GM19240 (cell line): ENCODE data around the gene PEX16.
"Not testable (repeated sequence)": the region's sequence is repeated elsewhere in the genome, so short reads cannot be mapped to it uniquely, and the experiment has no call there.

ENCODE experiments used
- DNase-seq: peaks from one replicate; pipeline ENCODE4 v3.0.0; 2011; ENCODE audit warnings: low spot score; ENCODE audit not compliant: insufficient read length

PEX16 gene

DNA sequence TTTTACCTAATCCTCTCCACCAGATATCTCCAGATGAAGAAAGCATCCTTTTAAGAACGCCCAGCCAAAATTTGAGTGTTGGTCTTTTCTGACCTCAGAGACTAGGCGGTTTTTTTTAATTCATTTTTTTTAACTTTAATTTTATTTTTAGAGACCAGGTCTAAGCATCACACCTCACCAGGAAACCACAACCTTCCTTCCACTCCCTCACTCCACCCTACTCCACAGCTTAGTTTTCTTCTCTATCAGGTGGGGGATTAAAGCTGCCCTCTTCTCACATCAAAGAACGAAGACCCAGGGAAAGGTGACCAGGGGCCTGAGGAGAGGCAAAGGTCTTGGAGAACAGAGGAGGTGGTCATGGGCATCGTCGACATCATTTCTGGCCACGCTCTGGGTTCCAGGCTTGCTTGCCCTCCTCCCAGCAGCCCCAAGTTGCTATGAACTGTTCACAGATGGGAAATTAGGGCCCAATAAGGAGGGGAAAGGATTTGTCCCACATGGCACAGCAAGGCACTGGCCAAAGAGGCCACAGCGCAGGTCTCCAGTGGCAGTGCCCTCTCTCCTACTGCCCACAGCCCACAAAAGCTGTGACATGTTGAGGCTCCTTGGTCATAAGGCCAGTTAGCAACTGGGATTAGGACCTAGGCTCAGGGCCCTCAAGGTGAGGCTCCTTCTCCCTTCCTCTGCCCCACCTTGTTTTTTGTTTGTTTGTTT, 1.4 kb upstream of the PEX16 start:
- no peak for DNase-seq

- peak; percentile 88 for DNase-seq
Observed at GRCh38 chr11:45918331-45918941, 759 bp upstream of the PEX16 start.

- no peak for DNase-seq
Observed at GRCh38 chr11:45917286-45917622, 423 bp downstream of the PEX16 start.

GRCh38 chr11:45915446-45915845, 2.2 kb downstream of the PEX16 start:
- no peak for DNase-seq

- no peak for DNase-seq
Observed at GRCh38 chr11:45913942-45914635, 3.6 kb downstream of the PEX16 start.

DNA sequence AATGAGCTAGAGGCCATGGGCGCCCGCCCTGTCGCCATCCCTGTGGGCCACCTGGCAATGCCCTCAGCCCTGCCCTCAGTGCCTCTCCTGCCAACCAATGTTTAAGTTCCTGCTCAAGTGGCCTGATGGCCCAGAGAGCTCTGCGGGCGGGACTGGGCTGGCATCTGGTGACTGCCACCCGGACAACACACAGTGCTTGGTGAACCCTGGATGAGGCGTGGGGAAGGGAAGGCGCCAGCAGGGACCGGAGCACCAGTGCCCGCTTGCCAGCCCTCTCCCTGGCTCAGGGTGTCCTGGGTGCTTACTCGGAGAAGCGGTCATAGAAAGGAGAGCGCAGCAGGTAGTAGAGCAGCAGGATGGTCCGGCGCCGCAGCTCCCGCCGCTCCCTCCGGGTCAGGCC, 4.2 kb downstream of the PEX16 start:
- DNase-seq, result no peak

DNA sequence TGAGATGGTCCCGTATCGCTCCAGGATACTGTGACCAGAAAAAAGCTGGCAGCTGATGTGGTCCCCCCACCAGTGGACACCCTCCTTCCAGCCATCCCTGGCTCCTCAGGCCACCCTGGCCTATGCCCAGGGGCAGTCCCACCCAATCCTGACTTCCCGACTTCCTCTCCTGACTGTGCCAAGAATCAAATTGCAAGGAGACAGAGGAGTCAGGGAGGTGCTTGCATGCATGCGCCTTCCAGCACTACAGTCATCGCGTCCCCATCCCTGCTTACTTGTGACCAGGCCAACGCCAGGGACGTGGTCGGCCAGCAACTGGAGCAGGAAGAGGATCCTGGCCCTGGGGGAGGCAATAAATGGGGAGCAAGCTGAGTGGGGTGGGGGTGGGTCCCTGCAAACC, 7.1 kb downstream of the PEX16 start:
- no peak for DNase-seq

DNA sequence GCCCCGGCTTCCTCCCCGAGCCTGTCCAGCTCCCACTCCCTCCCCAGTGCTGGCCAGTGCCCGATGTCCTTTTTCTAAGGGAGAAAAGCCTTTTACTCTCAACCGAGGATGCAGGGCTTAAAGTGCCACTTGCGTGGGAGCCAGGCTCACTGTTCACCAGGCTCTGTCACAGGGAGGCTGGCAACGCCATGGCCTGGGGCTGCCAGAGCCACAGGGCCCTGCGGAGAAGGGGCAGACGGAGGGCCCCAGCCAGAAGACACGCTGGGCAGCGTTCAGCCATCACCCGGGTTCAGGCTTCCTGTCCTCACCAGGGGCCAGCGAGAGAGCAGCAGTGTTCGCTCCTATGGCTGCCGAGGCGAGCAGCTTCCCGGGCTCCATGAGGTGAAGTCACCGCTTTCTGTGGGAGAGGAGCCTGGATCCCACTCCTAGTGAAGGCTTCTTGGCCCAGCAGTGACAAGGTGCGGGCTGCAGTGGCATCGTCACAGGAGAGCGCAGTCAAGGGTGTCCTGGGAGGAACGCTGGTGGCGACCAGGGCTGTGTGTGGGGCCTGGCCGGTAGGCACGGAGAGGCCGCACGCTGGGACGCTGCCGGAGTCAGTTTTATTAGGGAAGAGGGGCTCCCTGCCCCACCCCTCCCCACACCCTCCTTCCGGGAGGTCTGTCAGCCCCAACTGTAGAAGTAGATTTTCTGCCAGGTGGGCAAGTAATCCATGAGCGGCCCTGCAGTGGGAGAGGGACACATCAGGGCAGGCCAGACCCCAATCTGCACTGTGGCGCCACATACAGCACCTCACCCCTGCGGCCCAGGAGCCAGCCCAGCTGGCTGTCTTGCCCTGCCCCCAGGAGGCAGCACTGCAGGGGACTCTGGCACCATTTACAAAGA, 7.8 kb downstream of the PEX16 start:
- DNase-seq, result no peak

DNA sequence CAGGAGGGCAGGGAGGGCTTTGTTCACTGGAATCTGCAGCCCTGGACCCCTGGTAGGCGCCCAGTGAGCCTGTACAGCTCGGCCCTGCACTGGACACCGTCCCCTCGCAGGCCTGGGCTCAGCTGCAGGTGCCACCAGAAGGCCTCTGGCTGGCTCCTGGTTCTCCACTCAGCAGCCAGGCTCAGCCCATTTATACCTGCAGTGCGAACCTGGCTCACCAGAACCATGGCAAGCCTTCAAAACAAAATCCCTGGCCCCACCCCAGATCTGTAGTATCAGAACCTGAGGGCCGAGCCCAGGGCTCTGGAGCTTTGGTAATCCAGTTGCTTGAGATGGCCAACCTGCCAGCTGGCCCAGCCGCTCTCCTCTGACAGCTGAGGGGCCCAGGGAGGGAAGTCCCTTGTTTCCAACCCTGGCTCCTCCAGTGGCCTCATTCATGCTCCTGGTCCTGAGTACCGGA, 9.7 kb downstream of the PEX16 start:
- DNase-seq, result no peak

DNA sequence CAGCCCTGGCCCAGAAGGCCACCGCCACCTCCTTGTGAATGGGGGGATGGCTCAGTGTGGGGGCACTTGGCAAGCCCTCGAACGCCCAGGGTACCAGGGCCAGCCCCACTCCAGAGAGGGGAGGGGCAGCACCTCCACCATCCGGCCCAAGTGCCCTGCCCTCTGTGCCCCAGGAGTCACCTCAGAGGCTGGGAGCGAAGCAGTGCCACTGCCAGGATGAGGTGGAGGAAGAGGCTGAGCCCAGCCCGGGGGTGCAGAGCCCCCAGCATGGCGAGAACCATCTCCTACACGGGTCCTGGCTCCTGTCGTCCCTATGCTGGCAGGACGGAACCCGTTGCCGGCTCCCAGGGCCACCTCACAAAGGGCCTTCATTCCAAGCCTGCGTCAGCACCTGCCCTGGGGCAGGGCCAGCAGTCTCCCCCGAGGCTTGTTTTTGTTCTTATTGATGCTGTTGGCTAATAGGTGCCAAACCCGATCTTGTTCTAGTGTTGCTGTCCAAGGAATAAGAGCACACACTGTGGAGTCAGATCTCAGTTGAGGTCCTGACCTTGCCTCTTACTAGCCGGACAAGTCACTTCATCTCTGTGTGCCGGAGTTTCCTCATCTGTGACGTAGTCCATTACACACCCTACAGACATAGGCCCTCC, 10.6 kb downstream of the PEX16 start, which contains the start of gene FREY1:
TSS of gene FREY1 (minus strand) at position 307 of the 647 bp plus-strand sequence. CDS start at position 281, 26 bp downstream.
- DNase-seq, result no peak

GRCh38 chr11:45906096-45906682, 11.5 kb downstream of the PEX16 start:
- DNase-seq, result no peak

DNA sequence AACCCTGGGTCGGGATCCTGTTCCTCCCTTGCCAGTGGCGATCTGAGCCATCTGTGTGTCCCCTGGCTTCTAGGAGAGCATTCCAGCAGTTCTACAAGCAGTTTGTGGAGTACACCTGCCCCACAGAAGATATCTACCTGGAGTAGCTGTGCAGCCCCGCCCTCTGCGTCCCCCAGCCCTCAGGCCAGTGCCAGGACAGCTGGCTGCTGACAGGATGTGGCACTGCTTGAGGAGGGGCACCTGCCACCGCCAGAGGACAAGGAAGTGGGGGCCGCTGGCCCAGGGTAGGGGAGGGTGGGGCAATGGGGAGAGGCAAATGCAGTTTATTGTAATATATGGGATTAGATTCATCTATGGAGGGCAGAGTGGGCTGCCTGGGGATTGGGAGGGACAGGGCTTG, 12.1 kb downstream of the PEX16 start:
- not testable (repeated sequence) for DNase-seq

DNA sequence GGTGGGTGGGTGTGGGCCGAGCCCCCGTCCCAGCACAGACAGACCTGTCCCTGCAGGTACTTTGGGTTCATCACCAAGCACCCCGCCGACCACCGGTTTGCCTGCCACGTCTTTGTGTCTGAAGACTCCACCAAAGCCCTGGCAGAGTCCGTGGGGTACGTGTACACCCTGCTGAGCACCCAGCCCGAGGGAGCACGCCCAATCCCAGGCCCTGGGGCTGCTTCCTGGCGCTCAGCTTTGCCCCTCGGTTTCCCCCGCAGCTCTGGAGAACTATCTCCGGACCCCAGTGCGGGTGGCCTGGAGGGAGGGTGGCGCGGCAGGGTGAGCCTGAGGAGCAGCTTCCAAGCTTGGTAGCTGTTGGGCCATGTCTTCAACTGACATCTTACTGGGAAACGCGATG, 12.6 kb downstream of the PEX16 start:
- DNase-seq, result no peak

DNA sequence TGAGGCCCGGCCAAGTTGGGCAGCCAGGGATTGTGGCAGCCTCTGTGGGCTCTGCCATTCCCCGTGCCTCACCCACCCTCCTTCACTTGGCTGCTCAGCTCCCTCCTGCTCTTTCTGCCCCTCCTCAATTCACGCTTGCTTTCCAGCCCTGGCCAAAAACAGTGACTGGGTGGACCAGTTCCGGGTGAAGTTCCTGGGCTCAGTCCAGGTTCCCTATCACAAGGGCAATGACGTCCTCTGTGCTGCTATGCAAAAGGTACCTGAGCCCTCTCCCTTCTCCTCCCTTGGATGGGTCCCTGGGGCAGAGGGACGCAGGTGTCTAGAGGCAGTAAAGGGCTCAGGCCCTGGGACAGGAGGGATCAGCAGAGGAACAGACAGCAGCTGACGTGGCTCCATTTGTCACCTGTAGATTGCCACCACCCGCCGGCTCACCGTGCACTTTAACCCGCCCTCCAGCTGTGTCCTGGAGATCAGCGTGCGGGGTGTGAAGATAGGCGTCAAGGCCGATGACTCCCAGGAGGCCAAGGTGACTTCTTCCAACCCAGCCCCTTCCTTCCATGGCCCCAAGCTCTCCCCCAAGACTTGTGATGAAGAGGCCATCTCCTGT, 13.3 kb downstream of the PEX16 start:
- no peak for DNase-seq

- DNase-seq, result no peak
Observed at GRCh38 chr11:45902452-45903380, 15.0 kb downstream of the PEX16 start.

GRCh38 chr11:45901626-45902025, 16.1 kb downstream of the PEX16 start:
- no peak for DNase-seq

DNA sequence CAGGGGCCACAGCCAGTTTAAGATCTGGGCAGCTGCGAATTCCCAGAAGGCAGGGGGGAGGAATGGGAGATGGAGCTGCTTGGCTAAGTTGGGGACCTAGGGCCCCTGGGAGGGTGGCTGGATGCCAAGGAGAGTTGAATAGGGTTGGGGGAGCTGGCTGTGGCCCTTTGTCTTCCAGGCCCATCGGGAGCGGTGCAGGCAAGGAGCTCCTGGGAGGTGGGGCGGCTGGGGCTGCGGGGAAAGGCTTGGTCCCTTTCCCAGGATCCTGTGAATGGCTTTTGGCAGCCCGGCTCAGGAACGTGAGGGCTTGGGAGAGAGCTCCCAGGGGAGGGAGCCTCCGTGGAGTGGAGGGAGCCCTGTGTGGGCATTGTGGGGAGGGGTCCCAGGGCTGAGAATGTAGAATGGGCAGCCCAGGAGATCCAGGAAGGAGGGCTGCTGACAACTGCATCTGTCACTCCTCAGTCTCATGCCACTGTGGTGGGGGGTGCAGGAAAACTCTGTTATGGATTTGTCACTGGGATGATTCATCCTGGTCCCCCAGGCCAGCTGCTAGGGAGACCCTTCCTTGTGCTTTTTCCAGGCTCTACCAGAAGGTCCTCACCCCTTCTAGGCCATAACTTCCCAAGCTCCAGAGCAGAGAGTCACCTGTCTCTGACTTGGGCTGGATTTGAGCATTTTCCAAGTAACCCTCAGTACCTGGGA, 16.6 kb downstream of the PEX16 start:
- no peak for DNase-seq

DNA sequence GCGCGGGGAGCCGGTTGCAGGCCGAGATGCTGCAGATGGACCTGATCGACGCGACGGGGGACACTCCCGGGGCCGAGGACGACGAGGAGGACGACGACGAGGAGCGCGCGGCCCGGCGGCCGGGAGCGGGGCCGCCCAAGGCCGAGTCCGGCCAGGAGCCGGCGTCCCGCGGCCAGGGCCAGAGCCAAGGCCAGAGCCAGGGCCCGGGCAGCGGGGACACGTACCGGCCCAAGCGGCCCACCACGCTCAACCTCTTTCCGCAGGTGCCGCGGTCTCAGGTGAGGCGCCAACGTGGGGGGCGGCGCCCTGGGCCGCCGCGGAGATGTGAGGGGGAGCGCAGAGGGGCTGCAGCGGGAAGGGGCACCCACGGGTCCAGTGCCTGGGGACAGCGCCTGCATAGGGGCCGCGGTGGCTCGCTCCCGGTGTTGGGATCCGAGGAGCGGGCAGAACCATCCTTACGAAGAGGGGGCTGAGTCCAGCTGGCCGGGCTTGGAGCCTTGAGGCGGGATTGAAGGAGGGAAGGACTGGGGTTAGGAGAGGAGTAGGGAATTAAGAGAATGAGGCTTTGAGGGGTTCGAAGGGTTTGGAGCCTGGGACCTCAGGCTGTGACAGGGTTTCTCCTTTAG, 17.4 kb downstream of the PEX16 start:
- DNase-seq, result not testable (repeated sequence)
